IMR-90 (cell line): ENCODE measurements around the gene RCL1. TPM values are rescaled to one million over a fixed set of nuclear protein-coding genes. Genes with fewer than 3 reads are reported as not detected.

Source experiments
- ATAC-seq: fragments of 200-7000 bp; cut with Tn5 transposase; 2 replicates; pipeline ENCODE4 v1.9.1; 2020; ENCODE audit warnings: low read depth, mild to moderate bottlenecking, moderate library complexity
- BruUV-seq: library from RNA; stranded (reverse); fragments of 400-500 nt; replicated peaks from 2 replicates; lab custom pipeline; 2021; lab: Mats Ljungman, UMichigan
- CTCF ChIA-PET: fragments of 300-600 bp; formaldehyde crosslinking; extraction: SDS; loops from one replicate; lab custom pipeline; 2021; ENCODE audit warnings: antibody characterized with exemption; lab: Yijun Ruan, JAX
- POLR2A ChIA-PET: fragments of 300-600 bp; sonication (Branson Sonifier 250); formaldehyde crosslinking; loops from one replicate; lab custom pipeline; 2022; ENCODE audit warnings: antibody characterized with exemption; ENCODE audit not compliant: unreplicated experiment; lab: Charles Lee
- DNase-seq: peaks from one replicate; pipeline ENCODE4 v3.0.0; 2013
- H2AFZ ChIP-seq: replicated peaks from 2 replicates; pipeline ENCODE3; 2013; ENCODE audit warnings: low read length, mild to moderate bottlenecking; ENCODE audit not compliant: poor library complexity
- H2AK5ac ChIP-seq: 2 replicates; pipeline ENCODE4 v1.6.1; 2013; ENCODE audit warnings: low read depth, low read length, inconsistent platforms
- H2AK9ac ChIP-seq: replicated peaks from 2 replicates; pipeline ENCODE3; 2013; ENCODE audit warnings: mild to moderate bottlenecking, low read depth, low read length, moderate library complexity; ENCODE audit not compliant: poor library complexity
- H2BK120ac ChIP-seq: 2 replicates; pipeline ENCODE4 v1.6.1; 2013; ENCODE audit warnings: low read depth, low read length, inconsistent platforms
- H2BK15ac ChIP-seq: 3 replicates; pipeline ENCODE4 v1.6.1; 2013; ENCODE audit warnings: low read depth, low read length, inconsistent platforms
- H2BK20ac ChIP-seq: 2 replicates; pipeline ENCODE4 v1.6.1; 2013; ENCODE audit warnings: low read depth, mild to moderate bottlenecking, inconsistent platforms, low read length, moderate library complexity
- H2BK5ac ChIP-seq: 2 replicates; pipeline ENCODE4 v1.6.1; 2013; ENCODE audit warnings: mild to moderate bottlenecking, low read depth, low read length, inconsistent platforms; ENCODE audit not compliant: poor library complexity, severe bottlenecking
- H3K14ac ChIP-seq: replicated peaks from 2 replicates; pipeline ENCODE4 v1.6.1; 2013; ENCODE audit warnings: low read depth, low read length, inconsistent platforms
- H3K18ac ChIP-seq: 2 replicates; pipeline ENCODE4 v1.6.1; 2013; ENCODE audit warnings: low read depth, low read length, control low read depth
- H3K23ac ChIP-seq: 2 replicates; pipeline ENCODE4 v1.6.1; 2013; ENCODE audit warnings: low read depth, low read length, inconsistent platforms
- H3K27ac ChIP-seq: 2 replicates; pipeline ENCODE4 v1.5.1; 2013; ENCODE audit warnings: mild to moderate bottlenecking, control low read depth, low read length; ENCODE audit not compliant: insufficient read depth
- H3K27me3 ChIP-seq: 2 replicates; pipeline ENCODE4 v1.6.1; 2013; ENCODE audit warnings: low read length; ENCODE audit not compliant: control insufficient read depth, insufficient read depth
- H3K36me3 ChIP-seq: 2 replicates; pipeline ENCODE4 v1.6.1; 2013; ENCODE audit warnings: low read length, mixed read lengths; ENCODE audit not compliant: control insufficient read depth, insufficient read depth
- H3K4ac ChIP-seq: 2 replicates; pipeline ENCODE4 v1.6.1; 2013; ENCODE audit warnings: low read depth, low read length, inconsistent platforms
- H3K4me1 ChIP-seq: 2 replicates; pipeline ENCODE4 v1.6.1; 2013; ENCODE audit warnings: low read length, mixed read lengths; ENCODE audit not compliant: control insufficient read depth, insufficient read depth
- H3K4me2 ChIP-seq: 2 replicates; pipeline ENCODE4 v1.6.1; 2013; ENCODE audit warnings: low read depth, mild to moderate bottlenecking, control low read depth, low read length, moderate library complexity
- H3K4me3 ChIP-seq: 2 replicates; pipeline ENCODE4 v1.5.1; 2013; ENCODE audit warnings: low read depth, mild to moderate bottlenecking, control low read depth, low read length, moderate library complexity; ENCODE audit not compliant: insufficient read depth
- H3K56ac ChIP-seq: 2 replicates; pipeline ENCODE4 v1.6.1; 2013; ENCODE audit warnings: low read length, inconsistent platforms; ENCODE audit not compliant: insufficient read depth; ENCODE audit errors: extremely low read depth
- H3K79me1 ChIP-seq, 2 experiments: 2 replicates each; pipeline ENCODE4 v1.6.1; 2013; ENCODE audit warnings: low read length in 2 of 2, inconsistent platforms in 1 of 2, low read depth in 1 of 2
- H3K9ac ChIP-seq: 2 replicates; pipeline ENCODE4 v1.6.1; 2013; ENCODE audit warnings: low read depth, low read length, control low read depth
- H3K9me1 ChIP-seq: 2 replicates; pipeline ENCODE4 v1.6.1; 2013; ENCODE audit warnings: low read length, inconsistent platforms; ENCODE audit not compliant: insufficient read depth
- H3K9me3 ChIP-seq: 2 replicates; pipeline ENCODE4 v1.6.1; 2013; ENCODE audit warnings: low read length; ENCODE audit not compliant: control insufficient read depth, insufficient read depth
- H4K20me1 ChIP-seq: 2 replicates; pipeline ENCODE4 v1.6.1; 2013; ENCODE audit warnings: low read length, inconsistent platforms; ENCODE audit not compliant: insufficient read depth
- H4K5ac ChIP-seq: 2 replicates; pipeline ENCODE4 v1.6.1; 2013; ENCODE audit warnings: mild to moderate bottlenecking, low read depth, low read length, control low read depth
- H4K8ac ChIP-seq, 2 experiments: 2 replicates each; pipeline ENCODE4 v1.6.1; 2013; ENCODE audit warnings: low read depth in 2 of 2, low read length in 2 of 2, control low read depth in 1 of 2, inconsistent platforms in 1 of 2
- H4K91ac ChIP-seq: 2 replicates; pipeline ENCODE4 v1.6.1; 2013; ENCODE audit warnings: low read depth, low read length, inconsistent platforms; ENCODE audit not compliant: insufficient read depth
- CEBPB ChIP-seq: IDR thresholded peaks from 2 replicates; pipeline ENCODE4 v1.6.1; 2012; ENCODE audit warnings: low read depth, low read length, improper control_type of control experiment
- CHD1 ChIP-seq: IDR thresholded peaks from 2 replicates; pipeline ENCODE4 v1.6.1; 2012; ENCODE audit warnings: low read depth, low read length, improper control_type of control experiment
- FOS ChIP-seq: fragments of 150-350 bp; IDR thresholded peaks from 2 replicates; pipeline ENCODE4 v1.6.1; 2016; ENCODE audit warnings: low read depth, low read length
- MAFK ChIP-seq: IDR thresholded peaks from 2 replicates; pipeline ENCODE4 v1.6.1; 2012; ENCODE audit warnings: low read depth, low read length, improper control_type of control experiment
- MXI1 ChIP-seq: IDR thresholded peaks from 2 replicates; pipeline ENCODE4 v1.6.1; 2012; ENCODE audit warnings: low read depth, mild to moderate bottlenecking, low read length, moderate library complexity, borderline replicate concordance
- NFE2L2 ChIP-seq: fragments of 150-350 bp; IDR thresholded peaks from 2 replicates; pipeline ENCODE4 v1.6.1; 2016; ENCODE audit warnings: low read depth, mild to moderate bottlenecking, low read length
- POLR2A ChIP-seq: IDR thresholded peaks from 2 replicates; pipeline ENCODE4 v1.6.1; 2012; ENCODE audit warnings: mild to moderate bottlenecking, low read depth, low read length
- RCOR1 ChIP-seq: IDR thresholded peaks from 2 replicates; pipeline ENCODE4 v1.6.1; 2012; ENCODE audit warnings: mild to moderate bottlenecking, low read length, improper control_type of control experiment; ENCODE audit not compliant: insufficient replicate concordance
- RFX5 ChIP-seq: IDR thresholded peaks from 2 replicates; pipeline ENCODE4 v1.8.0; 2012; ENCODE audit warnings: low read depth, mild to moderate bottlenecking, low read length, moderate library complexity
- SMC3 ChIP-seq: fragments of 150-350 bp; IDR thresholded peaks from 2 replicates; pipeline ENCODE4 v1.6.1; 2016; ENCODE audit warnings: low read depth, mild to moderate bottlenecking, antibody characterized with exemption, low read length, moderate library complexity
- WGBS, 2 experiments: methylation state at CpG; one replicate each; pipeline versions ENCODE4 v1.1.5 to v1.1.7; 2013; ENCODE audit warnings: missing lambda C conversion rate in 2 of 2; ENCODE audit not compliant: insufficient read length in 1 of 2; ENCODE audit errors: extremely low coverage in 2 of 2; 5-methylcytosine and 5-hydroxymethylcytosine counted together
- dilution Hi-C: fragments of 300-500 bp; cut with HindIII; formaldehyde crosslinking; loops from one replicate; pipeline ENCODE4 v1.14.3; 2018; ENCODE audit warnings: low sequenced_read_pairs; ENCODE audit not compliant: unreplicated experiment
- in situ Hi-C: fragments of 300-500 bp; cut with MboI; formaldehyde crosslinking; loops from 3 replicates; pipeline ENCODE4 v1.14.3; 2019; ENCODE audit warnings: low sequenced_read_pairs, inconsistent platforms, mixed read lengths
- intact Hi-C: fragments of 100-400 bp; cut with micrococcal nuclease; formaldehyde crosslinking; loops from 2 replicates; pipeline ENCODE4 v1.10.0; 2022
- polyA plus RNA-seq, 3 experiments: library from polyadenylated mRNA; depleted of rRNA; stranded (reverse); fragments of >200 nt; gene quantifications; 2 replicates each; pipeline ENCODE4 v1.2.3, GENCODE V29; 2012; ENCODE audit warnings: low replicate concordance in 1 of 3
- total RNA-seq: library from RNA; depleted of rRNA; stranded (reverse); fragments of >200 nt; gene quantifications from 2 replicates; pipeline ENCODE4 v1.2.3, GENCODE V29; 2012
- TF ChIP-seq, protein P1 (sequence below): fragments of 150-350 bp; IDR thresholded peaks from 2 replicates; pipeline ENCODE4 v1.6.1; 2017; ENCODE audit warnings: mild to moderate bottlenecking, antibody characterized with exemption, low read length, low read depth
- TF ChIP-seq, protein P2 (sequence below): conservative IDR thresholded peaks from 2 replicates; pipeline ENCODE4 v1.5.1; 2012; ENCODE audit warnings: mild to moderate bottlenecking, low read depth, low read length, improper control_type of control experiment

Gene RCL1
- total and polyA plus RNA-seq, 2 of the 4 experiments (the other 2 are of a cell fraction): 12.3 to 13.8 TPM

DNA sequence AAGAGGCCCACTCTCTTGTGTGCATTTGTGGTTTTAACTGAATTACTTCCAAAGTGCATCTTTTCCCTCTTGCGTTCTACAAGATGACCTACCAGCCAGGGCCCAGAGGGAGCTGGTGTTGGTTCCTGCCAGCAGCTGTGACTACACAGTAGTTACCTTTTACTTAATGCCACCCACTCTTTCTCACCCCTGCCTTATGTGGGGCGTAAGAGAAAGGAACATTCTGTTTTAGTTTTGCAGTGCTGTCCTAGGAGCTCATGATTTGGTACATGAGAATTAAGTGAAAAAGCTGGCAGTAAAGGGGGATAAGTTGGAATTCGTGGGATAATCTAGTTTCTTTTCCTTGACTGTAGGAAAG, 45.4 kb downstream of the RCL1 start:
- Histone ChIP-seq H3K4me2 (no peak overlapping the region), H4K8ac (no peak overlapping the region), H3K56ac (no peak overlapping the region), H3K4me3 (no peak overlapping the region), H4K5ac (no peak overlapping the region), H3K9me1 (peaks cover 33% of the 10 kb centered on the region), H3K4me1 (peaks cover 23% of the 10 kb centered on the region), H3K9me3 (no peaks in the 10 kb centered on the region), H2BK5ac (no peak overlapping the region), H2BK15ac (peak overlapping the region; percentile 47; the same call in 1 of the 3 replicates), H3K18ac (no peak overlapping the region), H4K20me1 (peaks cover 13% of the 10 kb centered on the region), H2BK20ac (peak overlapping the region; percentile 2; the same call in 1 of the 2 replicates), H3K4ac (peak overlapping the region; percentile 56), H2AFZ (no peak overlapping the region), H3K23ac (no peak overlapping the region), H3K36me3 (peaks cover 2% of the 10 kb centered on the region; the same call in 1 of the 2 replicates), H4K91ac (peak overlapping the region; percentile 11; the same call in 1 of the 2 replicates), H3K27ac (no peak overlapping the region), H3K9ac (no peak overlapping the region), H2BK120ac (peak overlapping the region; percentile 0; the same call in 1 of the 2 replicates), H3K27me3 (no peaks in the 10 kb centered on the region), H3K14ac (peak overlapping the region; percentile 2; the same call in 1 of the 2 replicates), H2AK9ac (no peak overlapping the region), H2AK5ac (peak overlapping the region; percentile 49; the same call in 1 of the 2 replicates), H3K79me1 (peaks cover 13 to 47% of the 10 kb centered on the region in 2 experiments; a peak in 2 of 4 replicates)
- no TSS peak for BruUV-seq
- ChIA-PET CTCF (interaction anchor here (0.6 to 1.0 kb wide), 3 partner anchors 21 to 1368 kb away, joined by 3 to 4 read pairs (median 4); no protein-coding TSS in a partner anchor), POLR2A (interaction anchor here (0.8 to 0.9 kb wide), 2 partner anchors 18 to 64 kb away, joined by 3 to 4 read pairs; no protein-coding TSS in a partner anchor)
- dilution Hi-C loops (no loop called here), in situ Hi-C loops (no loop called here), intact Hi-C loops (loop anchor here (10.0 kb wide), 2 partner anchors 147 to 453 kb away; partner anchors contain the start of gene JAK2)
- ATAC-seq: peak; percentile 34
- TF ChIP-seq MAFK (no peak), NFE2L2 (no peak), POLR2A (no peak), MXI1 (no peak), RFX5 (no peak), CEBPB (no peak), SMC3 (no peak), FOS (no peak), CHD1 (no peak), RCOR1 (no peak)
- TF ChIP-seq, protein P1, sequence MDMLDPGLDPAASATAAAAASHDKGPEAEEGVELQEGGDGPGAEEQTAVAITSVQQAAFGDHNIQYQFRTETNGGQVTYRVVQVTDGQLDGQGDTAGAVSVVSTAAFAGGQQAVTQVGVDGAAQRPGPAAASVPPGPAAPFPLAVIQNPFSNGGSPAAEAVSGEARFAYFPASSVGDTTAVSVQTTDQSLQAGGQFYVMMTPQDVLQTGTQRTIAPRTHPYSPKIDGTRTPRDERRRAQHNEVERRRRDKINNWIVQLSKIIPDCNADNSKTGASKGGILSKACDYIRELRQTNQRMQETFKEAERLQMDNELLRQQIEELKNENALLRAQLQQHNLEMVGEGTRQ: no peak
- TF ChIP-seq, protein P2, sequence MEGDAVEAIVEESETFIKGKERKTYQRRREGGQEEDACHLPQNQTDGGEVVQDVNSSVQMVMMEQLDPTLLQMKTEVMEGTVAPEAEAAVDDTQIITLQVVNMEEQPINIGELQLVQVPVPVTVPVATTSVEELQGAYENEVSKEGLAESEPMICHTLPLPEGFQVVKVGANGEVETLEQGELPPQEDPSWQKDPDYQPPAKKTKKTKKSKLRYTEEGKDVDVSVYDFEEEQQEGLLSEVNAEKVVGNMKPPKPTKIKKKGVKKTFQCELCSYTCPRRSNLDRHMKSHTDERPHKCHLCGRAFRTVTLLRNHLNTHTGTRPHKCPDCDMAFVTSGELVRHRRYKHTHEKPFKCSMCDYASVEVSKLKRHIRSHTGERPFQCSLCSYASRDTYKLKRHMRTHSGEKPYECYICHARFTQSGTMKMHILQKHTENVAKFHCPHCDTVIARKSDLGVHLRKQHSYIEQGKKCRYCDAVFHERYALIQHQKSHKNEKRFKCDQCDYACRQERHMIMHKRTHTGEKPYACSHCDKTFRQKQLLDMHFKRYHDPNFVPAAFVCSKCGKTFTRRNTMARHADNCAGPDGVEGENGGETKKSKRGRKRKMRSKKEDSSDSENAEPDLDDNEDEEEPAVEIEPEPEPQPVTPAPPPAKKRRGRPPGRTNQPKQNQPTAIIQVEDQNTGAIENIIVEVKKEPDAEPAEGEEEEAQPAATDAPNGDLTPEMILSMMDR: no peak
- DNase-seq: no peak
- no CpG with 5 or more reads among the region's 3 CpGs for WGBS, 2 experiments
